Endothelial cell of umbilical vein (primary cell): ENCODE measurements around the gene TUBGCP3.

ENCODE experiments used
- CTCF ChIP-seq, 2 donors: IDR thresholded peaks; 1 replicate in 1 of 2; 2 replicates in 1 of 2; pipeline ENCODE4 v1.5.1; 2011; ENCODE audit warnings: low read length in 2 of 2, mild to moderate bottlenecking in 2 of 2, moderate library complexity in 2 of 2, control low read depth in 1 of 2, inconsistent platforms in 1 of 2, low read depth in 1 of 2; ENCODE audit not compliant: insufficient read depth in 1 of 2; ENCODE audit errors: extremely low read depth in 1 of 2
- EZH2 ChIP-seq: IDR thresholded peaks from 2 replicates; pipeline ENCODE4 v1.6.1; 2012; ENCODE audit warnings: borderline replicate concordance, low read depth, mild to moderate bottlenecking, moderate library complexity, low read length, inconsistent platforms; ENCODE audit not compliant: severe bottlenecking
- MAX ChIP-seq: IDR thresholded peaks from 2 replicates; pipeline ENCODE4 v1.6.1; 2011; ENCODE audit not compliant: insufficient read depth, insufficient read length
- POLR2A ChIP-seq: IDR thresholded peaks from 2 replicates; pipeline ENCODE4 v1.6.1; 2012; ENCODE audit warnings: low read depth, mild to moderate bottlenecking, control low read depth, low read length
- POLR2AphosphoS5 ChIP-seq: IDR thresholded peaks from 2 replicates; pipeline ENCODE4 v1.6.1; 2012; ENCODE audit warnings: low read depth, mild to moderate bottlenecking, control low read depth, low read length, moderate library complexity; ENCODE audit not compliant: insufficient read depth

- TF ChIP-seq CTCF (IDR thresholded peaks at IDR 0.05; ENCODE audit: extremely low read depth in 1 of 2, insufficient read depth in 1 of 2, low read depth in 1 of 2, low read length in 2 of 2): no peak
- no peak for TF ChIP-seq POLR2A
- no peak for TF ChIP-seq POLR2AphosphoS5
- no peak for TF ChIP-seq EZH2
- no peak for TF ChIP-seq MAX
Measured at GRCh38 chr13:112441779-112442310, 146.1 kb downstream of the TUBGCP3 start.
